ENCODE data around the gene PPARGC1A.

- TF ChIP-seq CTCF (IDR thresholded peaks at IDR 0.05) (no peak), ATF2 (CRISPR knock-in tag; IDR thresholded peaks at IDR 0.05; ENCODE audit: borderline replicate concordance, low read depth) (no peak), USF2 (CRISPR knock-in tag; IDR thresholded peaks at IDR 0.05) (no peak), FOXJ3 (CRISPR knock-in tag; IDR thresholded peaks at IDR 0.05; ENCODE audit: borderline replicate concordance) (no peak), ZBTB21 (CRISPR knock-in tag; IDR thresholded peaks at IDR 0.05; ENCODE audit: borderline replicate concordance) (no peak), ZNF416 (CRISPR knock-in tag; IDR thresholded peaks at IDR 0.05) (no peak), IRF1 (CRISPR knock-in tag; IDR thresholded peaks at IDR 0.05) (no peak)
Measured at GRCh38 chr4:23873717-23874535, 15.9 kb downstream of the PPARGC1A start.
